HCT116 (cell line): ENCODE data around the gene BCR. TPM values are rescaled to one million over a fixed set of nuclear protein-coding genes. Genes with fewer than 3 reads are reported as not detected.

ENCODE experiments used
- ATAC-seq: fragments of 200-7000 bp; cut with Tn5 transposase; 2 replicates; pipeline ENCODE4 v1.9.1; 2020; ENCODE audit warnings: mild to moderate bottlenecking, moderate library complexity
- BruUV-seq: library from RNA; stranded (reverse); fragments of 400-500 nt; replicated peaks from 2 replicates; lab custom pipeline; 2021; lab: Mats Ljungman, UMichigan
- CTCF ChIA-PET: fragments of 300-600 bp; sonication (Branson Sonifier 250); formaldehyde crosslinking; loops from one replicate; lab custom pipeline; 2021; ENCODE audit warnings: antibody characterized with exemption; lab: Charles Lee
- POLR2A ChIA-PET: fragments of 300-600, 350-600 bp; sonication (Branson Sonifier 250); formaldehyde crosslinking; loops from one replicate; lab custom pipeline; 2021; ENCODE audit warnings: antibody characterized with exemption; lab: Charles Lee
- RAD21 ChIA-PET, 2 experiments: fragments of 300-600 bp; sonication (Branson Sonifier 250); formaldehyde crosslinking; loops; one replicate each; lab custom pipeline; 2023; ENCODE audit warnings: low total read pairs in 2 of 2; ENCODE audit not compliant: uncharacterized antibody in 2 of 2, unreplicated experiment in 2 of 2, low non-redundant PET in 1 of 2; lab: Charles Lee
- DNase-seq: peaks from one replicate; pipeline ENCODE4 v3.0.0-alpha.2; 2010; ENCODE audit warnings: low read depth, low spot score
- H2AFZ ChIP-seq: fragments of 200-600 bp; shearing (Covaris generic), sonication (generic); 2 replicates; pipeline ENCODE4 v1.6.1; 2017; ENCODE audit warnings: low read depth, mixed run types, mixed read lengths, antibody characterized with exemption, low read length; ENCODE audit not compliant: poor library complexity, severe bottlenecking
- H3K27ac ChIP-seq: 2 replicates; pipeline ENCODE4 v1.5.1; 2012; ENCODE audit warnings: low read depth, low read length
- H3K27me3 ChIP-seq: fragments of 200-600 bp; sonication (generic); 2 replicates; pipeline ENCODE4 v1.6.1; 2016; ENCODE audit warnings: mixed run types, low read length, mixed read lengths; ENCODE audit not compliant: insufficient read depth
- H3K36me3 ChIP-seq, 2 experiments: fragments of 200-500 bp in 1 of 2; fragments of 200-600 bp in 1 of 2; sonication (Bioruptor generic) in 1 of 2; sonication (generic) in 1 of 2; 2 replicates each; pipeline versions ENCODE4 v1.5.1 to v1.6.1; 2014 to 2016; ENCODE audit warnings: low read length in 2 of 2, inconsistent platforms in 1 of 2, mixed read lengths in 1 of 2, mixed run types in 1 of 2; ENCODE audit not compliant: insufficient read depth in 2 of 2, control insufficient read depth in 1 of 2
- H3K4me1 ChIP-seq, 2 experiments: fragments of 200-600 bp in 1 of 2; sonication (generic) in 1 of 2; 2 replicates each; pipeline versions ENCODE4 v1.5.1 to v1.6.1; 2012 to 2017; ENCODE audit warnings: low read length in 2 of 2, inconsistent platforms in 1 of 2, mild to moderate bottlenecking in 1 of 2, mixed read lengths in 1 of 2, mixed run types in 1 of 2, moderate library complexity in 1 of 2; ENCODE audit not compliant: insufficient read depth in 2 of 2, control insufficient read depth in 1 of 2
- H3K4me2 ChIP-seq: fragments of 200-600 bp; sonication (generic); 2 replicates; pipeline ENCODE4 v1.6.1; 2017; ENCODE audit warnings: mixed run types, low read length, mixed read lengths
- H3K4me3 ChIP-seq, 2 experiments: fragments of 200-600 bp in 1 of 2; sonication (generic) in 1 of 2; replicated peaks in 1 of 2; 2 replicates each; pipeline ENCODE4 v1.5.1; 2011 to 2016; ENCODE audit warnings: low read length in 2 of 2, control low read depth in 1 of 2, low read depth in 1 of 2, mild to moderate bottlenecking in 1 of 2, mixed read lengths in 1 of 2, mixed run types in 1 of 2
- H3K79me2 ChIP-seq: fragments of 200-600 bp; sonication (generic); 2 replicates; pipeline ENCODE4 v1.6.1; 2017; ENCODE audit warnings: mild to moderate bottlenecking, mixed run types, low read length, moderate library complexity, mixed read lengths; ENCODE audit not compliant: insufficient read depth
- H3K9ac ChIP-seq: fragments of 200-600 bp; sonication (generic); 2 replicates; pipeline ENCODE4 v1.6.1; 2016; ENCODE audit warnings: low read length, mixed read lengths
- H3K9me2 ChIP-seq: fragments of 200-600 bp; sonication (generic), shearing (Covaris generic); 2 replicates; pipeline ENCODE4 v1.6.1; 2017; ENCODE audit warnings: mixed run types, mild to moderate bottlenecking, moderate library complexity; ENCODE audit not compliant: insufficient read depth
- H3K9me3 ChIP-seq, 2 experiments: fragments of 200-500 bp in 1 of 2; fragments of 200-600 bp in 1 of 2; sonication (Bioruptor generic) in 1 of 2; sonication (generic) in 1 of 2; 2 replicates each; pipeline ENCODE4 v1.6.1; 2014 to 2017; ENCODE audit warnings: low read length in 2 of 2, mixed read lengths in 2 of 2, inconsistent platforms in 1 of 2, low read depth in 1 of 2, mild to moderate bottlenecking in 1 of 2, mixed run types in 1 of 2, moderate library complexity in 1 of 2; ENCODE audit not compliant: control insufficient read depth in 1 of 2, insufficient read depth in 1 of 2
- H4K20me1 ChIP-seq: fragments of 200-600 bp; sonication (generic), shearing (Covaris generic); 2 replicates; pipeline ENCODE4 v1.6.1; 2017; ENCODE audit warnings: mixed run types, mild to moderate bottlenecking, moderate library complexity; ENCODE audit not compliant: insufficient read depth
- EZH2 ChIP-seq: fragments of 200-600 bp; sonication (generic); IDR thresholded peaks from 2 replicates; pipeline ENCODE4 v1.6.1; 2017; ENCODE audit warnings: antibody characterized with exemption, mixed run types
- JUND ChIP-seq: IDR thresholded peaks from 2 replicates; pipeline ENCODE4 v1.6.1; 2012
- SRF ChIP-seq: IDR thresholded peaks from 2 replicates; pipeline ENCODE4 v1.6.1; 2012; ENCODE audit warnings: low read depth
- intact Hi-C: fragments of 100-400 bp; cut with micrococcal nuclease; formaldehyde crosslinking; loops from 2 replicates; pipeline ENCODE4 v1.10.0; 2022
- total RNA-seq: library from RNA; stranded (reverse); gene quantifications from one replicate; pipeline ENCODE4 v1.2.1, GENCODE V29; 2021; ENCODE audit not compliant: unreplicated experiment
- TF ChIP-seq, protein P1 (sequence below): IDR thresholded peaks from 2 replicates; pipeline ENCODE4 v1.6.1; 2011; ENCODE audit warnings: mild to moderate bottlenecking, low read length, moderate library complexity; ENCODE audit not compliant: insufficient replicate concordance; ENCODE audit errors: extremely low read depth
- TF ChIP-seq, protein P2 (sequence below): IDR thresholded peaks from 2 replicates; pipeline ENCODE4 v1.6.1; 2012

The BCR gene
- total RNA-seq, 1 experiment from 2014 or later, result 39.7 TPM

GRCh38 chr22:23178512-23179254 is 1.6 kb upstream of the BCR start (continued):
- TF ChIP-seq, protein P1, sequence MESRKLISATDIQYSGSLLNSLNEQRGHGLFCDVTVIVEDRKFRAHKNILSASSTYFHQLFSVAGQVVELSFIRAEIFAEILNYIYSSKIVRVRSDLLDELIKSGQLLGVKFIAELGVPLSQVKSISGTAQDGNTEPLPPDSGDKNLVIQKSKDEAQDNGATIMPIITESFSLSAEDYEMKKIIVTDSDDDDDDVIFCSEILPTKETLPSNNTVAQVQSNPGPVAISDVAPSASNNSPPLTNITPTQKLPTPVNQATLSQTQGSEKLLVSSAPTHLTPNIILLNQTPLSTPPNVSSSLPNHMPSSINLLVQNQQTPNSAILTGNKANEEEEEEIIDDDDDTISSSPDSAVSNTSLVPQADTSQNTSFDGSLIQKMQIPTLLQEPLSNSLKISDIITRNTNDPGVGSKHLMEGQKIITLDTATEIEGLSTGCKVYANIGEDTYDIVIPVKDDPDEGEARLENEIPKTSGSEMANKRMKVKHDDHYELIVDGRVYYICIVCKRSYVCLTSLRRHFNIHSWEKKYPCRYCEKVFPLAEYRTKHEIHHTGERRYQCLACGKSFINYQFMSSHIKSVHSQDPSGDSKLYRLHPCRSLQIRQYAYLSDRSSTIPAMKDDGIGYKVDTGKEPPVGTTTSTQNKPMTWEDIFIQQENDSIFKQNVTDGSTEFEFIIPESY, result no peak

DNA sequence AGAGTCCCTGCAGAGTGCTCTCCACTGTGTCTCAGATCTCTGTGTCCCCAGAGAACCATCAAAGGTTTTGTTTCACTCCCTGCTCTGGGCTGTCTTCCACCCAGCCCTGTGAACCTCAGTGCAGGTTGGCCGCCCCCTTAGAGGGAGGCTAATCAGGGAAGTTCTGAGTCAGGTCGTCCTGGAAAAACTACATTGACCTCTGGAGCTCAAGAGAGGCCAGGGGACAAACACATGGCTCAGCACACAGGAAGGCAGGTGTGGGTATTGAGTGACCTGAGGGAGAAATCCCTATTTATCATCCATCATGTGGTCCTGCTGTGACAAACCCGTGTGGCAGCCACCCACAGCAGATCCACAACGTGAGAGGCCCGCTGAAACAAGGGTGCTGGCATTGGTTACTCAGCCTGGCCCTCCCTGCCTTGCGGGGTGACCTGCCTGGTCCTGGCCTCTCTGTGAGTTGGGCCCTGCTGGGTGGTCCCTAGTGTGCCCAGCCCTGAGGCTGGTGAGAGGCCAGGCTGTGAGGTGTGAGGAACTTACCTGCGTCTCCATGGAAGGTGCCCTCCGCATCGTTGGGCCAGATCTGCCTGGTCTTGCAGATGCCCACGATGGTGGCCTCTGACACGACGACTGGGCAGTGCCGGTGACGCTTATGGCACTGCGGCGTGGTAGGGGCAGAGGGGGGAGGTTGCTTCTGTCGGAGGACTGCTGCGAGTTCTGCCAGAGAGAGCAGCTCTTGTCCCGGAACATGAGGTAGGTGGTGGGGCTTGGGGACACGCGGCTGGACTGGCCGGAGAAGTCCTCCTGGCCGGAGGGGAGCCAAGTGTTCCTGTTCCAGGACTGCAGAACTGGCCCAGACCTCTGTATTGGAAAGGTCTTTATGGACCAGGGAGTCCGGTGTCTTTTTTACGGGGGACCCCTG is 669 bp upstream of the BCR start:
- BruUV-seq, result no TSS peak
- Histone ChIP-seq H3K27me3 (no peaks in the 10 kb centered on the region), H3K79me2 (peaks cover 35% of the 10 kb centered on the region), H3K36me3 (peaks cover 0 to 8% of the 10 kb centered on the region in 2 experiments; a peak in 1 of 4 replicates), H4K20me1 (peaks cover 6% of the 10 kb centered on the region; the same call in 1 of the 2 replicates), H3K4me1 (peaks cover 34 to 44% of the 10 kb centered on the region in 2 experiments), H2AFZ (no peak overlapping the region), H3K9me2 (no peaks in the 10 kb centered on the region), H3K4me3 (peak overlapping the region; percentile 38 to 52), H3K27ac (peak overlapping the region; percentile 83; the same call in 1 of the 2 replicates), H3K9me3 (peaks cover 14 to 18% of the 10 kb centered on the region in 2 experiments; a peak in 2 of 4 replicates), H3K9ac (peak overlapping the region; percentile 41; the same call in 1 of the 2 replicates), H3K4me2 (peak overlapping the region; percentile 67)
- POLR2A ChIA-PET, result no interaction called here
- intact Hi-C loops, result loop anchor here (5.0 kb wide), 1 partner anchor 208 kb away; no protein-coding TSS in a partner anchor
- DNase-seq (no peak), ATAC-seq (peak; percentile 6)
- no peak for TF ChIP-seq SRF
- TF ChIP-seq, protein P2, sequence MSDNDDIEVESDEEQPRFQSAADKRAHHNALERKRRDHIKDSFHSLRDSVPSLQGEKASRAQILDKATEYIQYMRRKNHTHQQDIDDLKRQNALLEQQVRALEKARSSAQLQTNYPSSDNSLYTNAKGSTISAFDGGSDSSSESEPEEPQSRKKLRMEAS, result 0 out of 2 replicates have a peak, but pooled peaks have one; percentile 27
- TF ChIP-seq EZH2, result no peak
- no peak for TF ChIP-seq JUND
- RAD21 ChIA-PET, result no interaction called here
- CTCF ChIA-PET, result interaction anchor here (0.7 to 4.3 kb wide), 5 partner anchors 35 to 206 kb away, joined by 3 to 59 read pairs (median 7); partner anchors contain the start of gene RAB36
